ENCODE data around the gene CADM1.

GRCh38 chr11:115304774-115305472, 199.3 kb downstream of the CADM1 start:
- TF ChIP-seq POLR2AphosphoS5 (IDR thresholded peaks at IDR 0.05; ENCODE audit: low read depth) (no peak), CTCF (conservative IDR thresholded peaks at IDR 0.05; ENCODE audit: low read depth in 2 of 2) (no peak), JUNB (IDR thresholded peaks at IDR 0.05; ENCODE audit: unreplicated experiment) (no peak), CREB1 (CRISPR knock-in tag; IDR thresholded peaks at IDR 0.05; ENCODE audit: low read depth) (no peak), EZH2 (IDR thresholded peaks at IDR 0.05; ENCODE audit: low read depth, unreplicated experiment) (no peak), STAT1 (IDR thresholded peaks at IDR 0.05; ENCODE audit: unreplicated experiment) (no peak), EZH2phosphoT487 (IDR thresholded peaks at IDR 0.05; ENCODE audit: unreplicated experiment) (no peak)
- TF ChIP-seq, protein P1, sequence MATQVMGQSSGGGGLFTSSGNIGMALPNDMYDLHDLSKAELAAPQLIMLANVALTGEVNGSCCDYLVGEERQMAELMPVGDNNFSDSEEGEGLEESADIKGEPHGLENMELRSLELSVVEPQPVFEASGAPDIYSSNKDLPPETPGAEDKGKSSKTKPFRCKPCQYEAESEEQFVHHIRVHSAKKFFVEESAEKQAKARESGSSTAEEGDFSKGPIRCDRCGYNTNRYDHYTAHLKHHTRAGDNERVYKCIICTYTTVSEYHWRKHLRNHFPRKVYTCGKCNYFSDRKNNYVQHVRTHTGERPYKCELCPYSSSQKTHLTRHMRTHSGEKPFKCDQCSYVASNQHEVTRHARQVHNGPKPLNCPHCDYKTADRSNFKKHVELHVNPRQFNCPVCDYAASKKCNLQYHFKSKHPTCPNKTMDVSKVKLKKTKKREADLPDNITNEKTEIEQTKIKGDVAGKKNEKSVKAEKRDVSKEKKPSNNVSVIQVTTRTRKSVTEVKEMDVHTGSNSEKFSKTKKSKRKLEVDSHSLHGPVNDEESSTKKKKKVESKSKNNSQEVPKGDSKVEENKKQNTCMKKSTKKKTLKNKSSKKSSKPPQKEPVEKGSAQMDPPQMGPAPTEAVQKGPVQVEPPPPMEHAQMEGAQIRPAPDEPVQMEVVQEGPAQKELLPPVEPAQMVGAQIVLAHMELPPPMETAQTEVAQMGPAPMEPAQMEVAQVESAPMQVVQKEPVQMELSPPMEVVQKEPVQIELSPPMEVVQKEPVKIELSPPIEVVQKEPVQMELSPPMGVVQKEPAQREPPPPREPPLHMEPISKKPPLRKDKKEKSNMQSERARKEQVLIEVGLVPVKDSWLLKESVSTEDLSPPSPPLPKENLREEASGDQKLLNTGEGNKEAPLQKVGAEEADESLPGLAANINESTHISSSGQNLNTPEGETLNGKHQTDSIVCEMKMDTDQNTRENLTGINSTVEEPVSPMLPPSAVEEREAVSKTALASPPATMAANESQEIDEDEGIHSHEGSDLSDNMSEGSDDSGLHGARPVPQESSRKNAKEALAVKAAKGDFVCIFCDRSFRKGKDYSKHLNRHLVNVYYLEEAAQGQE (IDR thresholded peaks at IDR 0.05; ENCODE audit: unreplicated experiment): no peak
